ENCODE measurements around the gene PIK3R5.

DNA sequence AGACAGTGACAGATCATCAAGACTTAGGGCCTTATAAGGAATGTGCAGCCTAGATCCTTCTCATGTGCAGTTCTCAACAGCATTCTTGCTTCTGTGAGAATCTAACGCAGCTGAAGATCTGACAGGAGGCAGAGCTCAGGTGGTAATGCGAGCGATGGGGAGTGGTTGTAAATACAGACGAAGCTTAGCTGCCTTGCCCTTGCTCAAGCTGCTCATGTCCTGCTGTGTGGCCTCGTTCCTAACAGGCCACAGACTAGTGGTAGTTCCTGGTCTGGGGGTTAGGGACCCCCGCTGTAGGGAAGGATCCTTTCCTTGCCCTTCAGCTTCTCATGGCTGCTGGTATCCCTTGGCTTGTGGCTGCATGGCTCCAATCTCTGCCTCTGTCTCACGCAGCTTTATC is 45.5 kb upstream of the PIK3R5 start:
- TF ChIP-seq, protein P1, sequence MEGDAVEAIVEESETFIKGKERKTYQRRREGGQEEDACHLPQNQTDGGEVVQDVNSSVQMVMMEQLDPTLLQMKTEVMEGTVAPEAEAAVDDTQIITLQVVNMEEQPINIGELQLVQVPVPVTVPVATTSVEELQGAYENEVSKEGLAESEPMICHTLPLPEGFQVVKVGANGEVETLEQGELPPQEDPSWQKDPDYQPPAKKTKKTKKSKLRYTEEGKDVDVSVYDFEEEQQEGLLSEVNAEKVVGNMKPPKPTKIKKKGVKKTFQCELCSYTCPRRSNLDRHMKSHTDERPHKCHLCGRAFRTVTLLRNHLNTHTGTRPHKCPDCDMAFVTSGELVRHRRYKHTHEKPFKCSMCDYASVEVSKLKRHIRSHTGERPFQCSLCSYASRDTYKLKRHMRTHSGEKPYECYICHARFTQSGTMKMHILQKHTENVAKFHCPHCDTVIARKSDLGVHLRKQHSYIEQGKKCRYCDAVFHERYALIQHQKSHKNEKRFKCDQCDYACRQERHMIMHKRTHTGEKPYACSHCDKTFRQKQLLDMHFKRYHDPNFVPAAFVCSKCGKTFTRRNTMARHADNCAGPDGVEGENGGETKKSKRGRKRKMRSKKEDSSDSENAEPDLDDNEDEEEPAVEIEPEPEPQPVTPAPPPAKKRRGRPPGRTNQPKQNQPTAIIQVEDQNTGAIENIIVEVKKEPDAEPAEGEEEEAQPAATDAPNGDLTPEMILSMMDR (IDR thresholded peaks at IDR 0.05): no peak
- no peak for TF ChIP-seq EZH2phosphoT487 (IDR thresholded peaks at IDR 0.05)
